ENCODE data around the gene ARL10. TPM values are rescaled to one million over a fixed set of nuclear protein-coding genes. Genes with fewer than 3 reads are reported as not detected.
A peak's percentile ranks its signal among the peaks of the same experiment; 100 is the strongest.

Gene ARL10, protein sequence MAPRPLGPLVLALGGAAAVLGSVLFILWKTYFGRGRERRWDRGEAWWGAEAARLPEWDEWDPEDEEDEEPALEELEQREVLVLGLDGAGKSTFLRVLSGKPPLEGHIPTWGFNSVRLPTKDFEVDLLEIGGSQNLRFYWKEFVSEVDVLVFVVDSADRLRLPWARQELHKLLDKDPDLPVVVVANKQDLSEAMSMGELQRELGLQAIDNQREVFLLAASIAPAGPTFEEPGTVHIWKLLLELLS
- 10 to 100 TPM in 6 of 8 experiments, 1 to 10 TPM in 2; 3.6 to 24.0 (median 15.4) TPM for total RNA-seq

- Histone ChIP-seq H3K27ac (peak within 1 kb of the TSS; percentile 59 to 74), H3K4me1 (replicated peaks in 1 of 2) (peaks cover 9 to 10% of the 10 kb centered on the region in 2 donors), H3K4me3 (peak within 1 kb of the TSS; percentile 63 to 93 (median 85))
- WGBS, 10 experiments: 0% methylated on average over 1 to 29 of the region's 108 CpGs; no CpG with 5 or more reads in 5 of the 10 experiments
- ATAC-seq (replicated peaks in 6 of 8): peak; percentile 54 to 69 (median 58)
- in situ Hi-C loops (cut with MboI; ENCODE audit: low pct_unique_long_range_greater_than_20kb in 2 of 9, low sequenced_read_pairs in 9 of 9, unreplicated experiment in 9 of 9): no loop called here
These were observed at the start of gene ARL10 for GRCh38 chr5:176365351-176366231. Gene ARL10 (plus strand): TSS chr5:176365487. CDS start chr5:176365564, 77 bp downstream.

GRCh38 chr5:176317534-176318374 is 47.5 kb upstream of the ARL10 start:
- 80 to 100% (median 89%) methylated on average over 2 to 7 of the region's 7 CpGs for WGBS, 10 experiments
- Histone ChIP-seq H3K27ac (no peak overlapping the region), H3K4me3 (no peak overlapping the region), H3K4me1 (replicated peaks in 1 of 2) (no peaks in the 10 kb centered on the region)
- in situ Hi-C loops (cut with MboI; ENCODE audit: low pct_unique_long_range_greater_than_20kb in 2 of 9, low sequenced_read_pairs in 9 of 9, unreplicated experiment in 9 of 9): no loop called here
- no peak for ATAC-seq (replicated peaks in 6 of 8)

DNA sequence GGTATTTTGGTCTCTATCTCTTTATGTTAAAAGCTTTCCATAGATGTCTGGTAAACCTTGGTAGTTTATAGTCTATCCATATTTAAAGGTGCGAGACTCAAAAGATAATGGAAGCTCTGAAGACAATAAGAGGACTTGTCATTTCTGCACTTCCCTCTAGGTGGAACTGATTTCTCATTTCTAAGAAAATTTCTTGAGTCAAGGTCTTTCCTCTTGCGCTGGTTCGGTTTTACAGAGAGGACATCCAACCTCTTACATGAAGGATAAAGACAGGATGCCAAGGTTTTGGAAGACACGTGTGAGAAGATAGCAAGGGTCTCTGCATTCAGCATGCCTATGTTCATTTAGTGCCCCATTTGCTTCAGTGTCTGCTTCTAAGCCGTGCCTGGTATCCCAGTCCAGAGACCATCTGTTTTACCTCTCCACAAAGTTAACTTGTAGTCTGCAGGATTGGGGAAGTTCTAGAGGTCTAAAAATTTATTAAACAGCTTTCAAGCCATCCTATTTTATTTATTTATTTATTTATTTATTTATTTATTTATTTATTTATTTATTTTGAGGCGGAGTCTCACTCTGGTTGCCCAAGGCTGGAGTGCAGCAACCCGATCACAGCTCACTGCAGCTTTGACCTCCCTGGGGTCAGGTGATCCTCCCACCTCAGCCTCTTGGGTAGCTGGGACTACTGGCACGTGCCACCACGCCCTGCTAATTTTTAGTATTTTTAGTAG is 45.3 kb upstream of the ARL10 start:
- in situ Hi-C loops (cut with MboI; ENCODE audit: low pct_unique_long_range_greater_than_20kb in 2 of 9, low sequenced_read_pairs in 9 of 9, unreplicated experiment in 9 of 9): no loop called here
- WGBS, 10 experiments: 80 to 100% (median 92%) methylated on average over 1 to 9 of the region's 9 CpGs
- Histone ChIP-seq H3K4me1 (replicated peaks in 1 of 2) (no peaks in the 10 kb centered on the region), H3K4me3 (no peak overlapping the region), H3K27ac (no peak overlapping the region)
- ATAC-seq (replicated peaks in 6 of 8): no peak

DNA sequence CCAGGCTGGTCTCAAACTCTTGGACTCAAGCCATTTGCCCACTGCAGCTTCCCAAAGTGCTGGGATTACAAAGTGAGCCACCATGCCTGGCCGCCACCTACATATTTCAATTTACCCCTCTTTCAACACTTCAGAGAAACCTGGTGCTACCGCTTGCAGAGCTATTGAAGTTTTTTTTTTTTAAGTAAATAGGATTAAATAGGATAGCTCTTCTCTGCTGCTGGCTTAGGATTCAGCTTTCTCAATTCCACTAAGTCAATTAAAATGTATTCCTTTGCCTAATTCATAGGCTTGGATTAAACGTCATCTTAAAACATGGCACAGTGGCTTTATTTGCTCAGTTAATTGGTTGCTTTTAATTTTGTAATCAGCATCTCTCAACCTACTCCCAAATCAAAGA is 44.7 kb upstream of the ARL10 start:
- ATAC-seq (replicated peaks in 6 of 8): no peak
- H3K4me1 ChIP-seq (replicated peaks in 1 of 2): no peaks in the 10 kb centered on the region
- 90 to 100% (median 96%) methylated on average over 1 to 3 of the region's 3 CpGs; no CpG with 5 or more reads in 2 of the 10 experiments for WGBS, 10 experiments
- no peak overlapping the region for H3K4me3 ChIP-seq
- no peak overlapping the region for H3K27ac ChIP-seq
- in situ Hi-C loops (cut with MboI; ENCODE audit: low pct_unique_long_range_greater_than_20kb in 2 of 9, low sequenced_read_pairs in 9 of 9, unreplicated experiment in 9 of 9): no loop called here

DNA sequence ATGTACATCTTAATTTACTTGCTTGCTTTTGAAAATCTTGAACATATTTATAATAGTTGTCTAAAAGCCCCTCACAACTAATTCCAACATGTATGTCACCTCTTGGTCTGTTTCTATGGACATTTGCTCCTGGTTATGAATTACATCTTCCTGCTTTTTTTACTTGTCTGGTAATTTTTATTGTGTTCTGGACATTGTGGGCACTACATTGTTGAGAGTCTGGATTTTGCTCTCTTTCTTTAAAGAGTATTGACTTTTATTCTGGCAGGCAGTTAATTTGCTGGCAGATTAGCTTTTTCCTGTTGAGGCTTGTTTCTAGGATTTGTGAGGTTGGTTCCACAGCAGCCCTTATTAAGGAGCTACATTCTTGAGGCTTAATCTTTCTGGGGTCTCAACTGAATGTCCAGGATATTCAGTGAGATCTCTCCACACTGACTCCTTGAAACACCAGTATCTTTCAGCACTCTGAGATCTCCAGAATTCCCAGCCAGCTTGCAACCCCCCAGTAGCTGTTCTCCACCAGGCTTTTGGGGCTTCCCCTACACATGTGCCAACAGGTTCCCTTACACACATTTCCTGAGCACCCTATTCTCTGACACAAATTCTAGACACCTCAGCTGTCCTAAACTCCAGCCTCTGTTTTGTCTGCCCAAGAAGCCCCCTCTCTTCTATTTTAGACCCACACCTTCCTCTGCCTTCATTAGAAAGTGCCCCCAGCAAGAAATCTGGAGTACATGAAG is 31.1 kb upstream of the ARL10 start:
- H3K27ac ChIP-seq: no peak overlapping the region
- in situ Hi-C loops (cut with MboI; ENCODE audit: low pct_unique_long_range_greater_than_20kb in 2 of 9, low sequenced_read_pairs in 9 of 9, unreplicated experiment in 9 of 9): no loop called here
- no peak for ATAC-seq (replicated peaks in 6 of 8)

DNA sequence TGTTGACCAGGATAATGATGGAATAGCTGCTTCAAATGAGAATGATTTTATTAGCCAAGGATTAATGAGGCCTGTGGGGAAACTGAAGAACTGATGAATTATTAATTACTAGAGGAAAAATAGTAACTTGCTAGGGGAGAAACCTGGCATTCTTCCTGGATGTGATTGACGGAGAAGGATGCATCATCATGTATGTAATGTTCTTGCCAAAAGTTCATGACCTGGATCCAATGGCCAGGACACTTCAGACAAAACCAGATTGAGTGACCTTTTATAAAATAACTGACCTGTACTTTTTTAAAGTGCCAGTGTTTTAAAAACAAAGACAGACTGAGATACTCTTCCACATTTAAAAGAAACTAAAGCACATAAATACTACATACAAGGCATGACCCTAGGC is 27.4 kb upstream of the ARL10 start:
- in situ Hi-C loops (cut with MboI; ENCODE audit: low pct_unique_long_range_greater_than_20kb in 2 of 9, low sequenced_read_pairs in 9 of 9, unreplicated experiment in 9 of 9): no loop called here
- Histone ChIP-seq H3K4me3 (no peak overlapping the region), H3K27ac (no peak overlapping the region), H3K4me1 (replicated peaks in 1 of 2) (no peaks in the 10 kb centered on the region)
- WGBS, 10 experiments: 57 to 100% (median 83%) methylated on average over 1 of the region's 1 CpG; no CpG with 5 or more reads in 3 of the 10 experiments
- ATAC-seq (replicated peaks in 6 of 8): no peak

More for the DNA sequence above, 31.1 kb upstream of the ARL10 start:
- Histone ChIP-seq H3K4me1 (replicated peaks in 1 of 2) (no peaks in the 10 kb centered on the region), H3K4me3 (no peak overlapping the region)

DNA sequence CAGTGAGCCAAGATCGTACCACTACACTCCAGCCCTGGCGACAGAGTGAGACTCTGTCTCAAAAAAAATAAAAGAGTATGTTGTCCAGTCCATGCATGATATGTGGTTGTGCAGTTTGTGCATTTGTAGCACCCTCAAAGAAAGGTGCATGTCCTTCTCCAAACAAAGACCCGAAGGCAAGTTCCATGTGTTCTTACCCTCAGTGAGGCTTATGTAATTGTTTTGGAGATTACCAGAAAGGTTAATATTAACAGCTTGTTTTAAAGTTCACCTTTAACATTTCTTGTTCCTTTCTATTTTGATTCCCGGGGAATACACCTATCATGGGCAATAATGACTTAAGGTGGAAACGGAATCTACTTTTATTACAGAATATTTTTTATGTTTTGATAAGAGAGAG is 26.0 kb upstream of the ARL10 start:
- H3K27ac ChIP-seq: no peak overlapping the region

GRCh38 chr5:176341325-176342157 is 23.7 kb upstream of the ARL10 start:
- ATAC-seq (replicated peaks in 6 of 8): no peak
- no peak overlapping the region for H3K4me3 ChIP-seq
- H3K27ac ChIP-seq: no peak overlapping the region
- in situ Hi-C loops (cut with MboI; ENCODE audit: low pct_unique_long_range_greater_than_20kb in 2 of 9, low sequenced_read_pairs in 9 of 9, unreplicated experiment in 9 of 9): no loop called here
- 25 to 100% (median 80%) methylated on average over 1 to 2 of the region's 2 CpGs; no CpG with 5 or more reads in 1 of the 10 experiments for WGBS, 10 experiments
- H3K4me1 ChIP-seq (replicated peaks in 1 of 2): no peaks in the 10 kb centered on the region

More for the DNA sequence above, 26.0 kb upstream of the ARL10 start:
- no peak overlapping the region for H3K4me3 ChIP-seq
- no peaks in the 10 kb centered on the region for H3K4me1 ChIP-seq (replicated peaks in 1 of 2)
- no peak for ATAC-seq (replicated peaks in 6 of 8)
- in situ Hi-C loops (cut with MboI; ENCODE audit: low pct_unique_long_range_greater_than_20kb in 2 of 9, low sequenced_read_pairs in 9 of 9, unreplicated experiment in 9 of 9): no loop called here
- WGBS, 10 experiments: 80 to 100% (median 89%) methylated on average over 1 to 5 of the region's 5 CpGs; no CpG with 5 or more reads in 1 of the 10 experiments

GRCh38 chr5:176342158-176342483 is 23.2 kb upstream of the ARL10 start:
- no peak for ATAC-seq (replicated peaks in 6 of 8)
- in situ Hi-C loops (cut with MboI; ENCODE audit: low pct_unique_long_range_greater_than_20kb in 2 of 9, low sequenced_read_pairs in 9 of 9, unreplicated experiment in 9 of 9): no loop called here
- H3K4me1 ChIP-seq (replicated peaks in 1 of 2): no peaks in the 10 kb centered on the region
- WGBS, 10 experiments: 75 to 100% (median 100%) methylated on average over 1 of the region's 1 CpG; no CpG with 5 or more reads in 1 of the 10 experiments
- no peak overlapping the region for H3K4me3 ChIP-seq
- H3K27ac ChIP-seq: no peak overlapping the region

GRCh38 chr5:176342766-176343458 is 22.4 kb upstream of the ARL10 start:
- no peak overlapping the region for H3K27ac ChIP-seq
- 0 to 100% (median 80%) methylated on average over 1 to 2 of the region's 2 CpGs; no CpG with 5 or more reads in 1 of the 10 experiments for WGBS, 10 experiments
- H3K4me3 ChIP-seq: no peak overlapping the region
- in situ Hi-C loops (cut with MboI; ENCODE audit: low pct_unique_long_range_greater_than_20kb in 2 of 9, low sequenced_read_pairs in 9 of 9, unreplicated experiment in 9 of 9): no loop called here
- ATAC-seq (replicated peaks in 6 of 8): no peak
- H3K4me1 ChIP-seq (replicated peaks in 1 of 2): no peaks in the 10 kb centered on the region

GRCh38 chr5:176350416-176350815 is 14.9 kb upstream of the ARL10 start:
- WGBS, 10 experiments: 85 to 100% (median 96%) methylated on average over 1 to 8 of the region's 8 CpGs; no CpG with 5 or more reads in 1 of the 10 experiments
- no peak for ATAC-seq (replicated peaks in 6 of 8)
- Histone ChIP-seq H3K4me1 (replicated peaks in 1 of 2) (no peaks in the 10 kb centered on the region), H3K4me3 (no peak overlapping the region), H3K27ac (no peak overlapping the region)
- in situ Hi-C loops (cut with MboI; ENCODE audit: low pct_unique_long_range_greater_than_20kb in 2 of 9, low sequenced_read_pairs in 9 of 9, unreplicated experiment in 9 of 9): no loop called here

Measured in motor neuron (in vitro differentiated cells).